DOHH2 (cell line): Measurements from ENCODE around the gene KLK2.

Source experiments
- CTCF ChIP-seq: fragments of 200-600 bp; sonication (generic); IDR thresholded peaks from one replicate; pipeline ENCODE4 v1.5.1; 2014; ENCODE audit warnings: antibody characterized with exemption, mild to moderate bottlenecking, low read depth, low read length; ENCODE audit not compliant: poor library complexity, severe bottlenecking
- EZH2phosphoT487 ChIP-seq: fragments of 200-600 bp; sonication (generic); IDR thresholded peaks from 2 replicates; pipeline ENCODE4 v1.6.1; 2017; ENCODE audit warnings: borderline replicate concordance, mild to moderate bottlenecking, antibody characterized with exemption, low read length, moderate library complexity, mixed read lengths

GRCh38 chr19:50839712-50840655 lies 33.3 kb upstream of the KLK2 start:
- TF ChIP-seq CTCF (no peak), EZH2phosphoT487 (no peak)
